Lower leg skin (tissue), 3 donors: ENCODE results near the gene TP53BP2.

ENCODE experiments used
- POLR2A ChIP-seq, 2 donors: fragments of 450-650 bp; IDR thresholded peaks; one replicate each; pipeline ENCODE4 v1.6.1; 2016 to 2017; ENCODE audit warnings: antibody characterized with exemption in 2 of 2, mild to moderate bottlenecking in 1 of 2, moderate library complexity in 1 of 2
- TF ChIP-seq, protein P1 (sequence below), 3 donors: fragments of 450-650 bp; IDR thresholded peaks; one replicate each; pipeline ENCODE4 v1.5.1; 2016; ENCODE audit warnings: antibody characterized with exemption in 3 of 3, mild to moderate bottlenecking in 3 of 3, moderate library complexity in 2 of 3

DNA sequence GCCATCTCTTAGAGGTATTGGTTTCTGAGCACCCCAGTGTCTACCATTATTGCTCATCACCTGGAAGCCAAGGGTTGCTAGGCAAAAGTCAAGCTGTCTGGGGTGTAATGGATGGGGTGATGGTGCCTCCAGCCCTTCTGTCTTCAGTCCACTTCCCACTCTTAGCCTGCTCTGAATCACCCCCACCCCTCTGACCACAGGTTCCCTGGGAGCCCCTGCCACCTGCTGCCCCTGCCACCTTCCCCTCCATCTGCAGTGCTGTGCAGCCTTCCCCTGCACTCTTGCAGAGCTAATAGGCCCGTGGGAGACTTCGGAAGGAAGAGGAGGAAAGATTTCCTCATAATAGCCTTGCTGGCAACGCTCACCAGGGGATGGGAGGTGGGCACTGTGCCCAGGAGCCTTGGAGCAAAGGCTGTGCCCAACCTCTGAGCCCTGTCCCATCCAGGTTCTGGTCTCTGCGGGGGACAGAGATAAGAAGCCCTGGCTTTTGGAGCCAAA is 97.9 kb downstream of the TP53BP2 start:
- TF ChIP-seq, protein P1, sequence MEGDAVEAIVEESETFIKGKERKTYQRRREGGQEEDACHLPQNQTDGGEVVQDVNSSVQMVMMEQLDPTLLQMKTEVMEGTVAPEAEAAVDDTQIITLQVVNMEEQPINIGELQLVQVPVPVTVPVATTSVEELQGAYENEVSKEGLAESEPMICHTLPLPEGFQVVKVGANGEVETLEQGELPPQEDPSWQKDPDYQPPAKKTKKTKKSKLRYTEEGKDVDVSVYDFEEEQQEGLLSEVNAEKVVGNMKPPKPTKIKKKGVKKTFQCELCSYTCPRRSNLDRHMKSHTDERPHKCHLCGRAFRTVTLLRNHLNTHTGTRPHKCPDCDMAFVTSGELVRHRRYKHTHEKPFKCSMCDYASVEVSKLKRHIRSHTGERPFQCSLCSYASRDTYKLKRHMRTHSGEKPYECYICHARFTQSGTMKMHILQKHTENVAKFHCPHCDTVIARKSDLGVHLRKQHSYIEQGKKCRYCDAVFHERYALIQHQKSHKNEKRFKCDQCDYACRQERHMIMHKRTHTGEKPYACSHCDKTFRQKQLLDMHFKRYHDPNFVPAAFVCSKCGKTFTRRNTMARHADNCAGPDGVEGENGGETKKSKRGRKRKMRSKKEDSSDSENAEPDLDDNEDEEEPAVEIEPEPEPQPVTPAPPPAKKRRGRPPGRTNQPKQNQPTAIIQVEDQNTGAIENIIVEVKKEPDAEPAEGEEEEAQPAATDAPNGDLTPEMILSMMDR (IDR thresholded peaks at IDR 0.05), result no peak
- no peak for TF ChIP-seq POLR2A (IDR thresholded peaks at IDR 0.05)
